Right ventricle myocardium superior (tissue), 1 donor: ENCODE data around the gene CHSY1. TPM values are rescaled to one million over a fixed set of nuclear protein-coding genes. Genes with fewer than 3 reads are reported as not detected.

ENCODE experiments used
- total RNA-seq: library from RNA; stranded (reverse); fragmentation: NEBNext Ultra II Directional; extraction: Animal tissue kit (Norgen Biotek cat#: 25700); gene quantifications from one replicate; pipeline ENCODE4 v1.2.1, GENCODE V29; 2021
- donor health status: DM: no; HTN: yes; CAD: no; lungs with severe emphysema.

CHSY1 gene
- total RNA-seq, 1 donor from 2014 or later: 12.7 TPM

Other genes starting within 250 kb of the CHSY1 start
- 41.1 TPM for gene SELENOS, start 25.4 kb upstream of the CHSY1 start, total RNA-seq
- gene SNRPA1, start 43.2 kb upstream of the CHSY1 start, total RNA-seq: 27.9 TPM
- 34.7 TPM for gene PCSK6, start 237.7 kb upstream of the CHSY1 start, total RNA-seq